ENCODE measurements around the gene LRRC3.

LRRC3 gene

GRCh38 chr21:44454747-44455523 lies at the start of gene LRRC3:
Gene LRRC3, plus strand, starts transcription at chr21:44455510. Its CDS starts 1,135 bp downstream, at chr21:44456645.
- ChIA-PET CTCF (interaction anchor here (0.6 kb wide), 1 partner anchor 26 kb away, joined by 3 read pairs; no protein-coding TSS in a partner anchor), POLR2A (interaction anchor here (0.6 to 1.3 kb wide), 2 partner anchors 72 to 116 kb away, joined by 3 to 6 read pairs; partner anchors contain the start of gene CFAP410)
- no peak for TF ChIP-seq HDGF (IDR thresholded peaks at IDR 0.05; ENCODE audit: borderline replicate concordance)
- no peak for TF ChIP-seq FOXA1 (IDR thresholded peaks at IDR 0.05)
- peak; percentile 99 for TF ChIP-seq SP1 (IDR thresholded peaks at IDR 0.05)
- no peak for TF ChIP-seq ZNF384 (IDR thresholded peaks at IDR 0.05)
- DNase-seq (ENCODE audit: extremely low spot score): peak; percentile 100

GRCh38 chr21:44405948-44406872 lies 49.1 kb upstream of the LRRC3 start:
- DNase-seq (ENCODE audit: extremely low spot score): no peak
- POLR2A ChIA-PET: no interaction called here
- CTCF ChIA-PET: no interaction called here
- TF ChIP-seq HDGF (IDR thresholded peaks at IDR 0.05; ENCODE audit: borderline replicate concordance) (no peak), TARDBP (IDR thresholded peaks at IDR 0.05) (no peak), NFRKB (IDR thresholded peaks at IDR 0.05) (no peak), FOXK2 (IDR thresholded peaks at IDR 0.05) (no peak), PKNOX1 (IDR thresholded peaks at IDR 0.05) (no peak), LEF1 (IDR thresholded peaks at IDR 0.05; ENCODE audit: borderline replicate concordance) (no peak), BHLHE40 (IDR thresholded peaks at IDR 0.05; ENCODE audit: borderline replicate concordance) (no peak), FOXM1 (IDR thresholded peaks at IDR 0.05; ENCODE audit: borderline replicate concordance) (no peak), SP1 (IDR thresholded peaks at IDR 0.05) (no peak), ELF4 (IDR thresholded peaks at IDR 0.05) (no peak), ARNT (IDR thresholded peaks at IDR 0.05) (no peak), FOXA1 (IDR thresholded peaks at IDR 0.05) (no peak), CTBP1 (IDR thresholded peaks at IDR 0.05; ENCODE audit: borderline replicate concordance) (no peak), L3MBTL2 (conservative IDR thresholded peaks at IDR 0.05) (no peak), ZNF384 (IDR thresholded peaks at IDR 0.05) (no peak), SUZ12 (IDR thresholded peaks at IDR 0.05) (no peak)

DNA sequence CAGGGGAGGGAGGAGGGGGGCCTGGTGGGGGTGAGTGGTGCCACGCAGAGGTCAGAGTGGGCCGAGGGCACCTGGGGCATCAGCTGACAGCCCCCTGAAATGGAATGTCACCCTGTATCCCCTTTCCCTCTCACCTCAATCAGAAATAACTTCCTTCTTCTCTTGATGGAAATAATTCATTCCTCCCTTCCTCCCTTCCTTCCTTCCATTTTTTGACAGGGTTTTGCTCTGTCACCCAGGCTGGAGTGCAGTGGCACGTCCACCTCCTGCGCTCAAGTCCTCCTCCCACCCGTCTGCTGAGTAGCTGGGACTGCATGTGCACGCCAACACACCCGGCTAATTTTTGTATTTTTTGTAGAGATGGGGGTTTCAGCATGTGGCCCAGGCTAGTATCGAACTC lies 48.4 kb upstream of the LRRC3 start:
- POLR2A ChIA-PET: no interaction called here
- no peak for DNase-seq (ENCODE audit: extremely low spot score)
- CTCF ChIA-PET: no interaction called here
- no peak for TF ChIP-seq BHLHE40 (IDR thresholded peaks at IDR 0.05; ENCODE audit: borderline replicate concordance)

DNA sequence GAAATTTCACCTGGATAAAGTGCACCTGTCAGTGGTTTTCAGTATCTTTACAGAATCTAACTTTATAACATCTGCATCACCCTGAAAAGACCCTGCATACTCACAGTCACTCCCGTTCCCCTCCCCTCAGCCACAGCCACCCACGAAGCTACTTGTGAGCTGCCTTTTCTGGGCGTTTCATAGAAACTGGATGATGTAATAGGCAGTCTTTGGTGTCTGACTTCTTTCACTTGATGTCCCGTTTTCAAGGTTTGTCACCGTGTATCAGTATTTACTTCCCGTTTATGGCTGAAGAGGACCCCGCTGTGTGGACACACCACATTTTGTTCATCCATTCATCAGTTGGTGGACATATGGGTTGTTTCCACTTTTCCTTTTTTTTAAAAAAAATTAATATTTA lies 47.8 kb upstream of the LRRC3 start:
- no peak for DNase-seq (ENCODE audit: extremely low spot score)
- ChIA-PET POLR2A (no interaction called here), CTCF (no interaction called here)
- TF ChIP-seq HDGF (IDR thresholded peaks at IDR 0.05; ENCODE audit: borderline replicate concordance) (no peak), NFRKB (IDR thresholded peaks at IDR 0.05) (no peak), FOXK2 (IDR thresholded peaks at IDR 0.05) (no peak), L3MBTL2 (conservative IDR thresholded peaks at IDR 0.05) (no peak), ZNF384 (IDR thresholded peaks at IDR 0.05) (no peak), SUZ12 (IDR thresholded peaks at IDR 0.05) (no peak), PKNOX1 (IDR thresholded peaks at IDR 0.05) (no peak), ELF4 (IDR thresholded peaks at IDR 0.05) (no peak), FOXA1 (IDR thresholded peaks at IDR 0.05) (no peak), LEF1 (IDR thresholded peaks at IDR 0.05; ENCODE audit: borderline replicate concordance) (no peak), TARDBP (IDR thresholded peaks at IDR 0.05) (no peak), BHLHE40 (IDR thresholded peaks at IDR 0.05; ENCODE audit: borderline replicate concordance) (no peak)

DNA sequence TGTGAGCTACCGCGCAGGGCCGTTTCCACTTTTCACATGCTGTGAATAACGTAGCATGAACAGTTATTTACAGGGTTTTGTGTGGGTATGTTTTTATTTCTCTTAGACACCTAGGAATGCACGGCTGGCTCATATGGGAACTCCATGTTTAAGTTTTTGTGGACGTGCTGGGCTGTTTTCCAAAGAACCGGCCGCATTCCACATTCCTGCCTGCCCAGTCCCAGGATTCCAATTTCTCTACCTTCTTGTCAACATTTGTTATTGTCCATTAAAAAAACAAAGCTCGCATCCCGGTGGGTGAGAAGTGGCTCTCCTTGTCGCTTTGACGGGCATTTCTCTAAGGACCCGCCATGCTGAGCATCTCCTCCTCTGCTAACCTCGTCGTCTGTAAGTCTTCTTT lies 47.1 kb upstream of the LRRC3 start:
- CTCF ChIA-PET: no interaction called here
- no peak for DNase-seq (ENCODE audit: extremely low spot score)

More for the DNA sequence above, 47.1 kb upstream of the LRRC3 start:
- TF ChIP-seq FOXA1 (IDR thresholded peaks at IDR 0.05) (no peak), SP1 (IDR thresholded peaks at IDR 0.05) (no peak), FOXK2 (IDR thresholded peaks at IDR 0.05) (no peak), LEF1 (IDR thresholded peaks at IDR 0.05; ENCODE audit: borderline replicate concordance) (no peak), ZNF384 (IDR thresholded peaks at IDR 0.05) (no peak), ELF4 (IDR thresholded peaks at IDR 0.05) (no peak), L3MBTL2 (conservative IDR thresholded peaks at IDR 0.05) (no peak), FOXM1 (IDR thresholded peaks at IDR 0.05; ENCODE audit: borderline replicate concordance) (no peak), BHLHE40 (IDR thresholded peaks at IDR 0.05; ENCODE audit: borderline replicate concordance) (no peak), PKNOX1 (IDR thresholded peaks at IDR 0.05) (no peak), CTBP1 (IDR thresholded peaks at IDR 0.05; ENCODE audit: borderline replicate concordance) (no peak), SUZ12 (IDR thresholded peaks at IDR 0.05) (no peak), NFRKB (IDR thresholded peaks at IDR 0.05) (no peak), ARNT (IDR thresholded peaks at IDR 0.05) (no peak)
- POLR2A ChIA-PET: no interaction called here
